HG03520 (cell line): ENCODE results near the gene SHISA9.

ENCODE experiments used
- ATAC-seq: cut with Tn5 transposase; IDR thresholded peaks from one replicate; pipeline ENCODE4 v1.9.1; 2021; ENCODE audit warnings: mild to moderate bottlenecking, moderate library complexity; ENCODE audit not compliant: unreplicated experiment

The SHISA9 gene

GRCh38 chr16:13063457-13063856 lies 162.1 kb downstream of the SHISA9 start:
- ATAC-seq, result no peak

GRCh38 chr16:13064821-13065220 lies 163.4 kb downstream of the SHISA9 start:
- no peak for ATAC-seq

GRCh38 chr16:13067648-13068047 lies 166.2 kb downstream of the SHISA9 start:
- ATAC-seq, result no peak

GRCh38 chr16:13068912-13069583 lies 167.7 kb downstream of the SHISA9 start:
- ATAC-seq, result no peak

- no peak for ATAC-seq
Observed at GRCh38 chr16:13070268-13070667, 168.9 kb downstream of the SHISA9 start.

- ATAC-seq, result no peak
Observed at GRCh38 chr16:13076878-13077277, 175.5 kb downstream of the SHISA9 start.

- ATAC-seq, result no peak
Observed at GRCh38 chr16:13077816-13078215, 176.4 kb downstream of the SHISA9 start.

GRCh38 chr16:13080531-13080930 lies 179.1 kb downstream of the SHISA9 start:
- no peak for ATAC-seq

- ATAC-seq, result no peak
Observed at GRCh38 chr16:13081825-13082331, 180.5 kb downstream of the SHISA9 start.

GRCh38 chr16:13083681-13084080 lies 182.3 kb downstream of the SHISA9 start:
- ATAC-seq, result no peak

- ATAC-seq, result no peak
Observed at GRCh38 chr16:13084331-13084730, 182.9 kb downstream of the SHISA9 start.

- ATAC-seq, result no peak
Observed at GRCh38 chr16:13093661-13094060, 192.3 kb downstream of the SHISA9 start.

GRCh38 chr16:13095061-13095460 lies 193.7 kb downstream of the SHISA9 start:
- no peak for ATAC-seq

- no peak for ATAC-seq
Observed at GRCh38 chr16:13098536-13098935, 197.1 kb downstream of the SHISA9 start.

GRCh38 chr16:13099822-13100221 lies 198.4 kb downstream of the SHISA9 start:
- no peak for ATAC-seq

- ATAC-seq, result no peak
Observed at GRCh38 chr16:13100970-13101369, 199.6 kb downstream of the SHISA9 start.

GRCh38 chr16:13101828-13102227 lies 200.4 kb downstream of the SHISA9 start:
- ATAC-seq, result no peak

GRCh38 chr16:13102401-13102800 lies 201.0 kb downstream of the SHISA9 start:
- no peak for ATAC-seq

- no peak for ATAC-seq
Observed at GRCh38 chr16:13103831-13104530, 202.6 kb downstream of the SHISA9 start.

GRCh38 chr16:13104772-13105171 lies 203.4 kb downstream of the SHISA9 start:
- ATAC-seq, result no peak

GRCh38 chr16:13105427-13105826 lies 204.0 kb downstream of the SHISA9 start:
- no peak for ATAC-seq

GRCh38 chr16:13106464-13106863 lies 205.1 kb downstream of the SHISA9 start:
- no peak for ATAC-seq
